ENCODE results near the gene CHPF.
A peak's percentile ranks its signal among the peaks of the same experiment; 100 is the strongest.

CHPF gene

GRCh38 chr2:219499058-219499307 lies 44.6 kb downstream of the CHPF start:
- peaks cover 14% of the 10 kb centered on the region for H3K79me2 ChIP-seq (ENCODE audit: control insufficient read depth, insufficient read depth, low read length, unreplicated experiment)
- peak overlapping the region; percentile 68 for H2AFZ ChIP-seq (ENCODE audit: low read length, unreplicated experiment)
- H3K27ac ChIP-seq (ENCODE audit: low read depth, low read length): peak overlapping the region; percentile 75

GRCh38 chr2:219498280-219499057 lies 45.1 kb downstream of the CHPF start, which contains the start of gene GMPPA:
Gene GMPPA, plus strand, starts transcription at chr2:219498891. Its CDS starts 1,085 bp downstream, at chr2:219499976.
- no peaks in the 10 kb centered on the region for H3K36me3 ChIP-seq (ENCODE audit: insufficient read depth, low read length)
- H3K4me1 ChIP-seq (ENCODE audit: control insufficient read depth, insufficient read depth, low read length, unreplicated experiment): peaks cover 24% of the 10 kb centered on the region
- H3K79me2 ChIP-seq (ENCODE audit: control insufficient read depth, insufficient read depth, low read length, unreplicated experiment): peaks cover 14% of the 10 kb centered on the region
- no peaks in the 10 kb centered on the region for H3K27me3 ChIP-seq (ENCODE audit: insufficient read depth, low read length)
- peak within 1 kb of the TSS; percentile 75 for H3K27ac ChIP-seq (ENCODE audit: low read depth, low read length)
- peak within 1 kb of the TSS; percentile 68 for H2AFZ ChIP-seq (ENCODE audit: low read length, unreplicated experiment)
- peak within 1 kb of the TSS; percentile 89 for H3K4me3 ChIP-seq (ENCODE audit: low read depth, low read length)

More at GRCh38 chr2:219499058-219499307, 44.6 kb downstream of the CHPF start:
- Histone ChIP-seq H3K27me3 (ENCODE audit: insufficient read depth, low read length) (no peaks in the 10 kb centered on the region), H3K4me1 (ENCODE audit: control insufficient read depth, insufficient read depth, low read length, unreplicated experiment) (peaks cover 24% of the 10 kb centered on the region), H3K36me3 (ENCODE audit: insufficient read depth, low read length) (no peaks in the 10 kb centered on the region), H3K4me3 (ENCODE audit: low read depth, low read length) (peak overlapping the region; percentile 89)

GRCh38 chr2:219497495-219498279 lies 45.9 kb downstream of the CHPF start:
- Histone ChIP-seq H3K79me2 (ENCODE audit: control insufficient read depth, insufficient read depth, low read length, unreplicated experiment) (peaks cover 14% of the 10 kb centered on the region), H3K27me3 (ENCODE audit: insufficient read depth, low read length) (no peaks in the 10 kb centered on the region), H3K27ac (ENCODE audit: low read depth, low read length) (peak overlapping the region; percentile 75), H3K4me1 (ENCODE audit: control insufficient read depth, insufficient read depth, low read length, unreplicated experiment) (peaks cover 24% of the 10 kb centered on the region), H3K36me3 (ENCODE audit: insufficient read depth, low read length) (no peaks in the 10 kb centered on the region), H2AFZ (ENCODE audit: low read length, unreplicated experiment) (peak overlapping the region; percentile 59), H3K4me3 (ENCODE audit: low read depth, low read length) (peak overlapping the region; percentile 89)

GRCh38 chr2:219496825-219497494 lies 46.6 kb downstream of the CHPF start:
- Histone ChIP-seq H3K79me2 (ENCODE audit: control insufficient read depth, insufficient read depth, low read length, unreplicated experiment) (peaks cover 14% of the 10 kb centered on the region), H3K27me3 (ENCODE audit: insufficient read depth, low read length) (no peaks in the 10 kb centered on the region), H3K4me1 (ENCODE audit: control insufficient read depth, insufficient read depth, low read length, unreplicated experiment) (peaks cover 24% of the 10 kb centered on the region), H3K27ac (ENCODE audit: low read depth, low read length) (no peak overlapping the region), H3K36me3 (ENCODE audit: insufficient read depth, low read length) (no peaks in the 10 kb centered on the region), H3K4me3 (ENCODE audit: low read depth, low read length) (peak overlapping the region; percentile 89), H2AFZ (ENCODE audit: low read length, unreplicated experiment) (no peak overlapping the region)

GRCh38 chr2:219496247-219496824 lies 47.3 kb downstream of the CHPF start:
- peaks cover 24% of the 10 kb centered on the region for H3K4me1 ChIP-seq (ENCODE audit: control insufficient read depth, insufficient read depth, low read length, unreplicated experiment)
- no peak overlapping the region for H3K27ac ChIP-seq (ENCODE audit: low read depth, low read length)
- H2AFZ ChIP-seq (ENCODE audit: low read length, unreplicated experiment): no peak overlapping the region
- H3K79me2 ChIP-seq (ENCODE audit: control insufficient read depth, insufficient read depth, low read length, unreplicated experiment): peaks cover 14% of the 10 kb centered on the region
- H3K27me3 ChIP-seq (ENCODE audit: insufficient read depth, low read length): no peaks in the 10 kb centered on the region
- H3K4me3 ChIP-seq (ENCODE audit: low read depth, low read length): no peak overlapping the region
- H3K36me3 ChIP-seq (ENCODE audit: insufficient read depth, low read length): no peaks in the 10 kb centered on the region

- Histone ChIP-seq H3K79me2 (ENCODE audit: control insufficient read depth, insufficient read depth, low read length, unreplicated experiment) (peaks cover 14% of the 10 kb centered on the region), H2AFZ (ENCODE audit: low read length, unreplicated experiment) (no peak overlapping the region), H3K36me3 (ENCODE audit: insufficient read depth, low read length) (no peaks in the 10 kb centered on the region), H3K27ac (ENCODE audit: low read depth, low read length) (no peak overlapping the region), H3K27me3 (ENCODE audit: insufficient read depth, low read length) (no peaks in the 10 kb centered on the region), H3K4me1 (ENCODE audit: control insufficient read depth, insufficient read depth, low read length, unreplicated experiment) (peaks cover 22% of the 10 kb centered on the region), H3K4me3 (ENCODE audit: low read depth, low read length) (no peak overlapping the region)
Measured at GRCh38 chr2:219495531-219496122, 48.0 kb downstream of the CHPF start.

- peaks cover 11% of the 10 kb centered on the region for H3K79me2 ChIP-seq (ENCODE audit: control insufficient read depth, insufficient read depth, low read length, unreplicated experiment)
Measured at GRCh38 chr2:219494952-219495530, 48.6 kb downstream of the CHPF start.

GRCh38 chr2:219493086-219493485 lies 50.5 kb downstream of the CHPF start:
- Histone ChIP-seq H3K4me1 (ENCODE audit: control insufficient read depth, insufficient read depth, low read length, unreplicated experiment) (peaks cover 10% of the 10 kb centered on the region), H3K27ac (ENCODE audit: low read depth, low read length) (no peak overlapping the region), H3K27me3 (ENCODE audit: insufficient read depth, low read length) (no peaks in the 10 kb centered on the region), H3K36me3 (ENCODE audit: insufficient read depth, low read length) (no peaks in the 10 kb centered on the region), H2AFZ (ENCODE audit: low read length, unreplicated experiment) (no peak overlapping the region), H3K4me3 (ENCODE audit: low read depth, low read length) (no peak overlapping the region), H3K79me2 (ENCODE audit: control insufficient read depth, insufficient read depth, low read length, unreplicated experiment) (no peaks in the 10 kb centered on the region)

More at GRCh38 chr2:219494952-219495530, 48.6 kb downstream of the CHPF start:
- peaks cover 17% of the 10 kb centered on the region for H3K4me1 ChIP-seq (ENCODE audit: control insufficient read depth, insufficient read depth, low read length, unreplicated experiment)
- no peak overlapping the region for H3K4me3 ChIP-seq (ENCODE audit: low read depth, low read length)
- H3K27me3 ChIP-seq (ENCODE audit: insufficient read depth, low read length): no peaks in the 10 kb centered on the region
- no peak overlapping the region for H3K27ac ChIP-seq (ENCODE audit: low read depth, low read length)
- no peaks in the 10 kb centered on the region for H3K36me3 ChIP-seq (ENCODE audit: insufficient read depth, low read length)
- H2AFZ ChIP-seq (ENCODE audit: low read length, unreplicated experiment): no peak overlapping the region

GRCh38 chr2:219492575-219492974 lies 51.0 kb downstream of the CHPF start:
- Histone ChIP-seq H3K4me1 (ENCODE audit: control insufficient read depth, insufficient read depth, low read length, unreplicated experiment) (peaks cover 10% of the 10 kb centered on the region), H3K79me2 (ENCODE audit: control insufficient read depth, insufficient read depth, low read length, unreplicated experiment) (no peaks in the 10 kb centered on the region), H3K27ac (ENCODE audit: low read depth, low read length) (no peak overlapping the region), H3K36me3 (ENCODE audit: insufficient read depth, low read length) (no peaks in the 10 kb centered on the region), H3K27me3 (ENCODE audit: insufficient read depth, low read length) (no peaks in the 10 kb centered on the region), H2AFZ (ENCODE audit: low read length, unreplicated experiment) (no peak overlapping the region), H3K4me3 (ENCODE audit: low read depth, low read length) (no peak overlapping the region)
